Cortex of kidney (tissue), 1 donor: ENCODE data around the gene ANGPTL8.

Experiments
- DNase-seq: peaks from one replicate; lab custom pipeline; 2025; lab: John Stamatoyannopoulos, UW

ANGPTL8 gene

GRCh38 chr19:11203194-11204075 is 36.0 kb upstream of the ANGPTL8 start:
- DNase-seq: no peak

DNA sequence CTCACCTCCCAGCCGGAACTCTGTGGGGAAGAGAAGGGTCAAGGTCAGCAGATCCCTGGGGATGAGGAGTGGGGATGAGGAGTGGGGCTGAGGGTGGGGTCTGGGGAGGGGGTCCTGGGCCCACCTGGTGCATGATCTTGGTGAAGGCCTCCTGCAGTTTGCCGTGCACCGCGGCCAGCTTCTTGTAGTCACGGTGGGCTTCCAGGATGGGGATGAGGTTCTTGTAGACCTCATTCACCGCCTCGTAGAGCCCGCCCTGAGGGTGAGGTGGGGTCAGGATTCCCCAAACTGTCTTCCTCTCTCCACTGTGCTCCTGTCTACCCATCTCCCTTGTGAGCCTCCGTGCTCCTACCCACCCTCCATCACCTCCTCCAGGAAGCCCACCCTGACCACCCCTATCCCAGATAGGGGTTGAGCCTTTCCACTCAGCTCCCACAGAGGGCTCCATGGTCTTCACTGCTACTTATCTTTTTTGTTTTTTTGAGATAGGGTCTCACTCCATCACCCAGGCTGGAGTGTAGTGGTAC is 35.3 kb upstream of the ANGPTL8 start:
- DNase-seq: no peak

DNA sequence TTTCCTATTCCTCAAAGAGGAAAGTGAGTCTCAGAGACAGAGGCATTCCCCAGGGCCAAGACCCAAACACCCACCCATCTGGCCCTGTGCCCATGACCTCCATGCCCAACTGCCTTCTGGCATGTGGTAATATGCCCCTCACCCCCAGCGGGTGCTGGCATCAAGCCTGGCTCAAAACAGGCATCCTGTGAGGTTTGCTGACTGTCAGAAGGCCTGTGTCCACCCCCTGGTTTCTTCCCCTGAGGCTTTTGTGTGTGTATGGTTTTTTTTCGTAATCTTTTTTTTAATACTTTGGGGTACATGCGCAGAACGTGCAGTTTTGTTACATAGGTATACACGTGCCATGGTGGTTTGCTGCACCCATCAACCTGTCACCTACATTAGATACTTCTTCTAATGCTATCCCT is 34.5 kb upstream of the ANGPTL8 start:
- no peak for DNase-seq

DNA sequence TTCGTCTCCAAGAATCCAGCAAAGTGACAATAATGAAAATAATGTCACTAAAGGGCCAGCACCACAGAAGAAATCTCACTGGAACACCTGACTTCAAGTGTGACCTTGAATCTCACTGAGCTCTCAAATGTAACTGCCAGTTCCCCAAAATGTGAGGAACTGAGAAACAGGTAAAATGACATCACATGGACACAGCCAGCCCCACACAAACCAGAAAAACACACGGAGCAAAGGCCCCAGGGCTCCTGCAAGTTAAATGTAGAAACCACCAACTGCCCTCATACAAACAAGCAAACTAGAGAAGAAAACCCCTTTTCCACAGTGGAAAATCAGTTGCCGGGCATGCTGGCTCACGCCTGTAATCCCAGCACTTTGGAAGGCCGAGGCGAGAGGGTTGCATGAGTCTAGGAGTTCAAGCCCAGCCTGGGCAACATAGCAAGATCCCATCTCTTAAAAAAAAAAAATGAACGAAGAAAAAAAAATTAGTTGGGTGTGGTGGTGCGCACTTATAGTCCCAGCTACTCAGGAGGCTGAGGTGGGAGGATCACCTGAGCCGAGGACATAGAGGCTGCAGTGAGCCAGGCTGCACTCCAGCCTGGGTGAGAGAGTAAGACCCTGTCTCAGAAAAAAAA is 33.4 kb upstream of the ANGPTL8 start:
- no peak for DNase-seq

GRCh38 chr19:11208561-11209471 is 30.6 kb upstream of the ANGPTL8 start:
- no peak for DNase-seq

GRCh38 chr19:11209839-11210655 is 29.4 kb upstream of the ANGPTL8 start:
- no peak for DNase-seq

GRCh38 chr19:11210656-11210928 is 28.8 kb upstream of the ANGPTL8 start:
- no peak for DNase-seq

DNA sequence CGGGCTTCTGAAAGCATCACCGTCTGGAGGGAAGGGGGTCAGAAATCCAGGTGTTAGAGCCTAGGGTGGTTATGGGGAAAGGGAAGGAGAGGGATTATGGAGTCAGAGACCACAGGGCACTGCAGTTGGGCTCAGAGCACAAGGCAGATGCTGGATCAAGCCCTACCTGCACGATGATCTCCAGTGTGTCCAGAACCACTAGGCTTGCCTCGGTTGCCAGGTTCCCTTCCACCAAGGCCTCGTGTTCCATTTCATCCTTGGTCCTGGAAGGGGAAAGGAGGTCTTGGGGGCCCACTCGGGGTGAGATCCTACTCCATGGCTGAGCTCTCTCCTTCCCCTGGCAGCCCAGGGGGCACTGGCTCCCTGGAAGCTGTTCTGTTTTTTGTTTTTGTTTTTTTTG is 25.0 kb upstream of the ANGPTL8 start:
- DNase-seq: no peak

- no peak for DNase-seq
Measured at GRCh38 chr19:11221082-11221598, 18.3 kb upstream of the ANGPTL8 start.

DNA sequence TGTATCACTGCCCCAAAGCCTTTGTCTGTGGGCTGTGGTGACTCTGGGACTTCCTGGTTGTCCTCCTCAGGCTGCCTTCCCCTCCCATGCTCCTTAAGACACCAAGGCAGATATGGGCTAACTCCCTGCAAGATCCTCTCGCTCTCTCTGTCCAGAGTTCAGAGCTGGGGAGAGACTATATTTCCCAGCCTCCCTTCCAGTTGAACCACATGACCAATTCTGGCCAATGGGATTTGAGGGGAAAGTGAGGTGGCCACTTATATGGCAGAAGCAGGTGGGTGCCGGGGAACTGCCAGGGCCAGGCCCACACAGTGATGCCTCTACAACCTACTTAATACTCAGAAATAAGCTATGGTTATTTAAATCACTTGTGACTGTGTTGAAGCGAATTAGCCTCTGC is 16.2 kb upstream of the ANGPTL8 start:
- DNase-seq: no peak

DNA sequence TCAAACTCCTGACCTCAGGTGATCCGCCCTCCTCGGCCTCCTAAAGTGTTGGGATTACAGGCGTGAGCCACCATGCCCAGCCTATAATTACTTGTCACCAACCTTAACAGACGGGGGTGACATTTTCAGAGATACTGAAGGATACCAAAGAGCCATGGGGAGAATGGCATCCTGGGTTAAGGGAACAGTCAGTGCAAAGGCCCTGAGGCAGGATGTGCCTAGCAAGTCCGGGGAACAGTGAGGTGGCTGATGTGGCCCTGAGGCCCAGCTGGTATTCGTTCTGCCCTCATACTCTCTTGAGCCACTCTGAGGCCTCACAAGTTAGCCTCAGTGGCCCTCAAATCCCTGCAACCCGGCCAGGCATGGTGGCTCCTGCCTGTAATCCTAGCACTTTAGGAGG is 15.0 kb upstream of the ANGPTL8 start:
- no peak for DNase-seq

DNA sequence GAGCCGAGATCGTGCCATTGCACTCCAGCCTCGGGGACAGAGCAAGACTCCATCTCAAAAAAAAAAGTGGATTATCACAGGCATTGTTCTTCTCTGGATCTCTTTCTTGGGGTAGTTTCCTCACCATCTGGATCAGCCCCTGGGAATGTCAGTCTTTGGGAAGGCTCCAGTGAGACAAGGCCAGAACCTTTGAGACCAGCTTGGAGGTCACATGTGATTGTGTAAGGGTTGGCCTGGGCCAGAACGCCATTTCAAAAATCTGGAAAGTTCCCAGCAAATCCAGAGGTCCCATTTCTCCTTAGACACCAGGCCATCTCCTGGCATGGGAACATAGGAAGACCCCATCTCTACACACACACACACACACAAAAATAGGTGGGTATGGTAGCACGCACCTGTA is 14.2 kb upstream of the ANGPTL8 start:
- no peak for DNase-seq

GRCh38 chr19:11225815-11226214 is 13.6 kb upstream of the ANGPTL8 start:
- no peak for DNase-seq

- DNase-seq: no peak
Measured at GRCh38 chr19:11226716-11227166, 12.7 kb upstream of the ANGPTL8 start.

DNA sequence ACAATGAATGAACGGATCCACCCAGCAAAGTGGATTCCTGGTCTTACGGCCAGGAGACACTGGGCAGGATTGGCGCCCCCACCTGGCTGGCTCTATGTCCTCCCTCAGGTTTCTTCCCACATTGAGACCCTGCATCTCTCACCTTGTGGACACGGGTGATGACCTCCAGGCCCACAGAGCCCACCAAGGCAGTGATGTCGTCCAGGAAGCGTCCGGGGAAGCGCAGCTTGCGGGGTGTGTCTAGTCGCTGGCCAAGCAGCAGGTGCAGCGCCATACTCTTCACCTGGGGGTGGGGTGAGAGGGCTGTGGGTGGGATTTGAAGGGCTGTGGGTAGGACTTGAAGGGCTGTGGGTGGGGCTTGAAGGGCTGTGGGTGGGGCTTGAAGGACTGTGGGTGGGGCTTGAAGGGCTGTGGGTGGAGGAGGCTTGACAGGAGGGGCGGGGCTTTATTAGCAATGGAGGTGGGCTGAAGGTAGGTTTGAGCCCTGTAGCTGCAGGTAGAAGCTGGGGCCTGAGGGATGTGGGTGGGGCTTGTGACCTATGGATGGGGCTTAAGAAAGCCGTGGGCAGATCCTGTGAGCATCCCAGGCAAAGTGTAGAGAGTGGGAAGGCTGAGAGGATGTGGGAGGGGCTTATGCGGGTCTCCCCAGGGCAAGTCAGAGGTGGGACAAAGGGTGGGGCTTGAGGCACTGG is 12.1 kb upstream of the ANGPTL8 start:
- no peak for DNase-seq

DNA sequence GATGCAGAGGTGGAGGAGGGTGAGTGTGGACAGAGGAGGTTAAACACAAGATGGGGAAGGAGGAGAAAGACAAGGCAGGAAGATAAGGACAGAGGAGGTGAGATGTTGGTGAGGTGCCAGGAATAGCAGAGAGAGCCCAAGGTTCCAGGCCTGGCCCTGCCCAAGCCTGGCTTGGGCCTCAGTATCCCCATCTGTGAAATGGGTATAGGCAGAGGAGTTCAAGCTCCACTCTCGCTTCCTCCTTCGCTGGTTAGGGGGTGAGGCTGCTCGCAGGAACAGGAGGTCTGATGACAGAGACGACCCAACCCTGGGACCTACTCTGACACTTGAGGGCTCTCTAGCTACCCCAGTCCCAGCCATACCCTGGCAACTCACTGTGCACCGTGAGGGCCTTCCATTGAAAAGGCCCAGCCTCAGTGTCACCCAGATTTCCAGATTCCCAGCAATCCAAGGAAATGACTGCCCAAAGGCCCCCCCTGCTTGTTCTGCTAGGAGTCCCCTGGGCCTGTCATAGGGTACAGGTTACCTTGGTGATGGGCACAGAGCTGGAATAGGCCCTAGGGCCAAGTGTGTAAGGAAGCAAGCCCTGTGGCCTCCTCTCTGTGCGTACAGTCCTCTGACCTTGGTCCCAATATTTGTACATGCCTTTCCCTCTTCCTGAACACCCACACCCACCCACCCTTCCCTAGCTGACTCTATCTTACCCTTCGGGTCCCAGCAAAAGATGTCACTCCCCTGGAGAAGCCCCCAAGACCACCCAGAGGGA is 8.6 kb upstream of the ANGPTL8 start:
- no peak for DNase-seq

DNA sequence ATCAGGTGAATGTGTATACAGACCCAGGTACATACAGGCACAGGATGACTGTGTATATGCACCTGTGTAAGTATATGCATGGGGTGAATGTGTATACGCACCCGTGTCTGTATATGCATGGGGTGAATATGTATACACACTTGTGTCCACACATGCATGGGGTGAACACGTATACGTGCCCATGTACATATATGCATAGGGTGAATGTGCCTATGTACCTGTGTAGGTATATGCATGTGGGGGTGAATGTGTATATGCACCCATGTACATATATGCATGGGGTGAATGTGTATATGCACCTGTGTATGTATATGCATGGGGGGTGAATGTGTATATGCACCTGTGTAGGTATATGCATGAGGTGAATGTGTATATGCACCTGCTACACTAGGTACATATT is 6.9 kb upstream of the ANGPTL8 start:
- DNase-seq: no peak

GRCh38 chr19:11233073-11233472 is 6.3 kb upstream of the ANGPTL8 start:
- no peak for DNase-seq

GRCh38 chr19:11234486-11235075 is 4.8 kb upstream of the ANGPTL8 start:
- DNase-seq: no peak
